Midbrain (tissue), 1 donor: ENCODE data around the gene ZG16B.

ENCODE experiments used
- DNase-seq: peaks from one replicate; lab custom pipeline; 2025; lab: John Stamatoyannopoulos, UW

The ZG16B gene

GRCh38 chr16:2867987-2868789 lies 38.1 kb downstream of the ZG16B start:
- peak; percentile 91 for DNase-seq

- DNase-seq = no peak
These were observed 41.8 kb downstream of the ZG16B start for GRCh38 chr16:2871926-2872325.

GRCh38 chr16:2874032-2874911 lies 44.2 kb downstream of the ZG16B start:
- DNase-seq = no peak

DNA sequence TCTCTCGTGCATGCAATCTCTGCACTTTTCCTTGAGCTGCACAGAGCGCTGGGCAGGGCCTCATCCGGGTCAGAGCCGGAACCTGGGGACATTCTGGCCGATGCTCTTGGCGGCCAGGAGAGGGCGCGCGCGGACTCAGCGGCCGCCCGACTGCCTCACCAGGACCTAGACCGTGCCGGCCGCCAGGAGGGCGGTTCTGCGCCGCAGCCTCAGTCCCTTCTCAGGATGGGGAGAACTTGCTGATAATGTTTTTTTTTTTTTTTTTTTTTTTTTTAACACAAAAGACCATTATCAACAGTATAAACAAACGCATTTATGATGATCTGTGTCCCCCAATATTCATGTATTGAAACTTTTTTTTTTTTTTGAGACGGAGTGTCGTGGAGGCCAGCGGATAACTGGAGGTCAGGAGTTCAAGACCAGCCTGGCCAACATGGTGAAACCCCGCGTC lies 44.8 kb downstream of the ZG16B start:
- peak; percentile 78 for DNase-seq

GRCh38 chr16:2879854-2880508 lies 49.9 kb downstream of the ZG16B start:
- no peak for DNase-seq
